Endodermal cell (in vitro differentiated cells): Measurements from ENCODE around the gene IL22RA2. TPM values are rescaled to one million over a fixed set of nuclear protein-coding genes. Genes with fewer than 3 reads are reported as not detected.

Source experiments
- DNase-seq: peaks from one replicate; pipeline ENCODE4 v3.0.0-alpha.2; 2017
- H3K27ac ChIP-seq: 2 replicates; pipeline ENCODE4 v1.5.1; 2013; ENCODE audit warnings: mild to moderate bottlenecking, low read depth, low read length, moderate library complexity
- H3K27me3 ChIP-seq: 2 replicates; pipeline ENCODE4 v1.6.1; 2013; ENCODE audit warnings: mild to moderate bottlenecking, low read length, moderate library complexity; ENCODE audit not compliant: insufficient read depth, control insufficient read depth, poor library complexity, severe bottlenecking
- H3K36me3 ChIP-seq: 2 replicates; pipeline ENCODE4 v1.7.0; 2013; ENCODE audit warnings: mild to moderate bottlenecking, low read length, moderate library complexity; ENCODE audit not compliant: control insufficient read depth, insufficient read depth
- H3K4me1 ChIP-seq: one replicate; pipeline ENCODE4 v1.7.0; 2013; ENCODE audit warnings: low read length; ENCODE audit not compliant: control insufficient read depth, insufficient read depth
- H3K4me3 ChIP-seq: 2 replicates; pipeline ENCODE4 v1.5.1; 2013; ENCODE audit warnings: mild to moderate bottlenecking, low read length, moderate library complexity
- H3K9ac ChIP-seq: 2 replicates; pipeline ENCODE4 v1.6.1; 2013; ENCODE audit warnings: mild to moderate bottlenecking, low read length, moderate library complexity; ENCODE audit not compliant: poor library complexity, severe bottlenecking; ENCODE audit errors: extremely low read depth
- H3K9me3 ChIP-seq: 2 replicates; pipeline ENCODE4 v1.6.1; 2013; ENCODE audit warnings: mild to moderate bottlenecking, low read length, moderate library complexity; ENCODE audit not compliant: control insufficient read depth
- H3K27ac Mint-ChIP-seq: 2 replicates; pipeline ENCODE4 v1.8.0; 2020; ENCODE audit warnings: mixed read lengths
- H3K27me3 Mint-ChIP-seq: 2 replicates; pipeline ENCODE4 v1.8.0; 2021; ENCODE audit warnings: mild to moderate bottlenecking, mixed read lengths; ENCODE audit not compliant: insufficient read depth
- H3K36me3 Mint-ChIP-seq: 2 replicates; pipeline ENCODE4 v1.8.0; 2020; ENCODE audit warnings: low read depth, mixed read lengths
- H3K4me1 Mint-ChIP-seq: 2 replicates; pipeline ENCODE4 v1.8.0; 2020; ENCODE audit warnings: mixed read lengths
- H3K4me3 Mint-ChIP-seq: 2 replicates; pipeline ENCODE4 v1.8.0; 2020; ENCODE audit warnings: mild to moderate bottlenecking, moderate library complexity, mixed read lengths
- H3K9me3 Mint-ChIP-seq: 2 replicates; pipeline ENCODE4 v1.8.0; 2020; ENCODE audit warnings: mild to moderate bottlenecking, mixed read lengths
- WGBS, 2 experiments: methylation state at CpG; one replicate each; pipeline versions ENCODE4 v1.1.5 to v1.1.7; 2013; ENCODE audit warnings: missing lambda C conversion rate in 2 of 2, mixed read lengths in 1 of 2; ENCODE audit not compliant: insufficient coverage in 1 of 2, insufficient read length in 1 of 2; 5-methylcytosine and 5-hydroxymethylcytosine counted together
- total RNA-seq, 2 donors: library from RNA; stranded (reverse); fragmentation: NEBNext Ultra II Directional in 1 of 2; extraction: Animal tissue kit (Norgen Biotek cat#: 25700) in 1 of 2; gene quantifications; 2 replicates in 1 of 2; 3 replicates in 1 of 2; pipeline ENCODE4 v1.2.1, GENCODE V29; 2021
- TF ChIP-seq, protein P1 (sequence below): fragments of 200-600 bp; sonication (generic); conservative IDR thresholded peaks from 2 replicates; pipeline ENCODE4 v1.5.0; 2021; ENCODE audit warnings: antibody characterized with exemption, mild to moderate bottlenecking

IL22RA2 gene
- total RNA-seq, 2 donors from 2014 or later, result not detected

DNA sequence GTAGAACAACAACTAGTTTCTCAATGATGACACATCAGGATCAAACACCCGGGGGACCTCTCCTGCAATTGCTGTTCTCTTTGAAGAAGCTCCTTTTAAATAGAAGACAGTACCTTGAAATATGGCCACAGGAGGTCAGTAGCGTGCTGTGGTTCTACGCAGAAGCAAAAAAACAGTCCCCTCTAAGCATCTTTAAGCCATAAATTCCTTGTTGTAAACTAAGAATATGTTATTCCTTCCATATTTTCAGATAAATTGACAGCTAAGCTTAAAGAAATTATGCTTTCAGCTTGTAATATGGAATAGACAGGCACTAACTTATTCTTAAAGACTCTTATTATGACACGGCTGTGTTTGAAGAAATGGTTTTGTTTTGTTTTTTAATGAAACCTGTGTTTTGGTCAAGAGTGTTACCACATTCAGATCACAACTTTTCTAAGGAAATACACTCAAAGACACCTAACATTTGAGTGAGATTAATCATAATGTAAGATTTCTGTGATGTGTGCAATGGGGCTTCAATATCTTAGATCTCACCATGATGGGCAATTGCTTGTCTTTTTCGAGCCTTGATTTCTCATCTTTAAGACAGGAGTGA, 78.9 kb downstream of the IL22RA2 start:
- Histone ChIP-seq H3K27me3 (no peaks in the 10 kb centered on the region), H3K27ac (no peak overlapping the region), H3K9me3 (peaks cover 5% of the 10 kb centered on the region), H3K4me1 (peaks cover 4% of the 10 kb centered on the region), H3K9ac (no peak overlapping the region), H3K4me3 (no peak overlapping the region), H3K36me3 (no peaks in the 10 kb centered on the region)
- WGBS, 2 experiments, result 8 to 41% methylated on average over 2 to 4 of the region's 5 CpGs
- Mint-ChIP-seq H3K27me3 (no peaks in the 10 kb centered on the region), H3K4me3 (no peak overlapping the region), H3K27ac (no peak overlapping the region), H3K9me3 (peaks cover 7% of the 10 kb centered on the region), H3K4me1 (peaks cover 4% of the 10 kb centered on the region), H3K36me3 (no peaks in the 10 kb centered on the region)
- TF ChIP-seq, protein P1, sequence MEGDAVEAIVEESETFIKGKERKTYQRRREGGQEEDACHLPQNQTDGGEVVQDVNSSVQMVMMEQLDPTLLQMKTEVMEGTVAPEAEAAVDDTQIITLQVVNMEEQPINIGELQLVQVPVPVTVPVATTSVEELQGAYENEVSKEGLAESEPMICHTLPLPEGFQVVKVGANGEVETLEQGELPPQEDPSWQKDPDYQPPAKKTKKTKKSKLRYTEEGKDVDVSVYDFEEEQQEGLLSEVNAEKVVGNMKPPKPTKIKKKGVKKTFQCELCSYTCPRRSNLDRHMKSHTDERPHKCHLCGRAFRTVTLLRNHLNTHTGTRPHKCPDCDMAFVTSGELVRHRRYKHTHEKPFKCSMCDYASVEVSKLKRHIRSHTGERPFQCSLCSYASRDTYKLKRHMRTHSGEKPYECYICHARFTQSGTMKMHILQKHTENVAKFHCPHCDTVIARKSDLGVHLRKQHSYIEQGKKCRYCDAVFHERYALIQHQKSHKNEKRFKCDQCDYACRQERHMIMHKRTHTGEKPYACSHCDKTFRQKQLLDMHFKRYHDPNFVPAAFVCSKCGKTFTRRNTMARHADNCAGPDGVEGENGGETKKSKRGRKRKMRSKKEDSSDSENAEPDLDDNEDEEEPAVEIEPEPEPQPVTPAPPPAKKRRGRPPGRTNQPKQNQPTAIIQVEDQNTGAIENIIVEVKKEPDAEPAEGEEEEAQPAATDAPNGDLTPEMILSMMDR, result peak; percentile 92
- DNase-seq, result peak; percentile 81

Other genes starting within 250 kb of the IL22RA2 start
- gene IL20RA, start 128.7 kb downstream of the IL22RA2 start, total RNA-seq, result under 1 TPM; 0.13 to 0.57 TPM
- 10 to 100 TPM; 23.7 to 30.2 TPM for gene IFNGR1, start 45.7 kb upstream of the IL22RA2 start, total RNA-seq